DMS53 treated with DMSO at 0.1 percent for 48 hours (cell line): ENCODE data around the gene SH3BP2.
A peak's percentile ranks its signal among the peaks of the same experiment; 100 is the strongest.
"Not testable (repeated sequence)": the region's sequence is repeated elsewhere in the genome, so short reads cannot be mapped to it uniquely, and the experiment has no call there.

ENCODE experiments used
- DNase-seq: peaks from one replicate; lab custom pipeline; 2025; ENCODE audit not compliant: unreplicated experiment; lab: John Stamatoyannopoulos, UW

The SH3BP2 gene

DNA sequence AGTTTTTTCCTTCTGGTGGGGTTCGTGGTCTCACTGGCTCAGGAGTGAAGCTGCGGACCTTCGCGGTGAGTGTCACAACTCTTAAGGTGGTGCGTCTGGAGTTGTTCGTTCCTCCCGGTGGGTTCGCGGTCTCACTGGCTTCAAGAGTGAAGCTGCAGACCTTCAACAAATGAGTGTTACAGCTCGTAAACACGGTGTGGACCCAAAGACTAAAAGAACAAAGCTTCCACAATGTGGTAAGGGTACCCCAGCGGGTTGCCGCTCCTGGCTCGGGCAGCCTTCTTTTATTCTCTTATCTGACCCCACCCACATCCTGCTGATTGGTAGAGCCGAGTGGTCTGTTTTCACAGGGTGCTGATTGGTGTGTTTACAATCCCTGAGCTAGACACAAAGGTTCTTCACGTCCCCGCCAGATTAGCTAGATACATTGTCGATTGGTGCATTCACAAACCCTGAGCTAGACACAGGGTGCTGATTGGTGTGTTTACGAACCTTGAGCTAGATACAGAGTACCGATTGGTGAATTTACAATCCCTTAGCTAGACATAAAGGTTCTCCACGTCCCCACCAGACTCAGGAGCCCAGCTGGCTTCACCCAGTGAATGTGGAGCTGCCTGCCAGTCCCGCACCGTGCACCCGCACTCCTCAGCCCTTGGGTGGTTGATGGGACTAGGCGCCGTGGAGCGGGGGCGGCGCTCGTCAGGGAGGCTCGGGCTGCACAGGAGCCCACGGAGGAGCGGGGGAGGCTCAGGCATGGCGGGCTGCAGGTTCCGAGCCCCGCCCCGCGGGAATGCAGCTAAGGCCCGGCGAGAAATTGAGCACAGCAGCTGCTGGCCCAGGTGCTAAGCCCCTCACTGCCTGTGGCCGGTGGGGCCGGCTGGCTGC is 30.2 kb upstream of the SH3BP2 start:
- DNase-seq = not testable (repeated sequence)

DNA sequence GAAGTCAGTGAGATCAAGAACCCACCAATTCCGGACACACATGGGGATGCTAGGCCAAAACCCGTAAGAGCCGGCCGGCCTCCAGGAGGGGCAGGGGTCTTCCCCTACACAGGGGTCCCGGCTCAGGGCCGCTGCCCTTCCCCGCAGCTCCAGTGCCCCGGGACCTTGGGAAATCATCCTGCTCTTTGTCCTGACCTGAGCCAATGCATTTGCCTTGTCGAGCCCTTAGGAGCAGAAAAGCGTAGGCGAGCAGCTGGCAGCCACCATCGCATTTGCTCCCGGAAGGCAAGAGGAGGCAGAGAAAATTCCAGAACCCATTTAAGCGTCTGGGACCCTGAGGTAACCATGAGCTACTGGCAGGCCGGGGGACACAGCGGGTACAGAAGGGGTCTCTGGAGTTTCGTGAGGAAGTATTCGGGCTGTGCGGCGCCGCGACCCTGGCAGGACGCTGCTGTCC is 29.3 kb upstream of the SH3BP2 start:
- DNase-seq = no peak

DNA sequence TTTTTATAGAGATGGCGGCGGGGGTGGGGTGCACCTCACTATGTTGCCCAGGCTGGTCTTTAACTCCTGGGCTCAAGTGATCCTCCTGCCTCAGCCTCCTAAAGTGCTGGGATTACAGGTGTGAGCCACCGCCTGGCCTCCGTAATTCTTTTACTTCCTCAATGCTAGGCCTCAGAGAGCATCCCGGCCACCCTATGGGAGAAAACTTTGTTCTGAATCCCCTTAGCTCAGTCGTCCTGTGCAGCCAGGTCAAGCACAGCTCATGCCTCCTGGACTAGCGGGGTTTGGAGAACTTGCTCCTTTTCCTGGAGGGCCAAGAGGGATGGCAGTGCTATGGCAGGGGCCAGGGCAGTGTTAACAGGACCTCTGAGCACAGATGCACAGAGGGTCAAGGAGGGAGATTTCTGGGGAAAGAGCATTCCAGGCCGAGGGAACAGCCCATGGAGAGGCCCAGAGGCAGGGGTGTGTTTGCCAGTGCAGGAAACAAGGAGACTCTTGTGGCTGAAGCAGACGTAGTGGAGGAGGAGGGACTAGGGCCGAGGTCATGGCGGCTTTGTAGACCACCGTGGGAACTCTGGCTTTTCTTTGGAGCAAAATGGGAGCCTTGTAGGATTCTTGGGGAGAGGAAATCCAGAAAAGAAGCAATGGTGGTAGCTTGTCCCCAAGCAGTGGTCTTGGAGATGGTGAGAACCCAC is 26.9 kb upstream of the SH3BP2 start:
- DNase-seq = no peak

DNA sequence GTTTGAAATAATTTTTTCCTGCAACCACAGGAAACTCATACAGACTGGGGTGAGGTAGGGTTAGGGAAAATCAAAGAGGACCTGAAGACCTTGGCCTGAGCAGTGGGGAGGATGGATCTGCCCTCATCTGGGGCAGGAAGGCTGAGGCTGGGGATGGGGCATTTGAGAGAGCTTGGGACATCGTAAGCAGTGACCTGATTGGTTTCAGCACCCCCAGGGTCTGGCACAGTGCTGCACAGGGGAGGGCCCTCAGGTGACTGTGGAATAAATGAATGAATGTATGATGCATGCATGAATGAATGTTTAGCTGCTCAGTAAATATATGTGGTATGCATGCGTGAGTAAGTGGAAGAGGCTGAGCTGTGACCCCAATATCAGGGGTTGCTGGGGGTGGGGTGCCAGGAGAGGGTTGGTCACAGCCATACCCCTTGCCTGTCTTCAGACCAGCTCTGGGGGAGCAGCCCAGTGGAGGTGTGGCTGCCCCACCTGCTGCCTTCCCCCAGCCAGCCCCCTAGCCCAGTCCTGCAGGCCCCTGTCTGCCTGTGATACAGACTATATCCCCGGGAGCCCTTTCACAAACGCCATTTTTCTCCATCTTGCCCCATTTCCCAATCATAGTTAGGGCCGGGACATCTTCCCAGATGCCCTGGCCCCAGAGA is 25.7 kb upstream of the SH3BP2 start:
- DNase-seq = no peak

DNA sequence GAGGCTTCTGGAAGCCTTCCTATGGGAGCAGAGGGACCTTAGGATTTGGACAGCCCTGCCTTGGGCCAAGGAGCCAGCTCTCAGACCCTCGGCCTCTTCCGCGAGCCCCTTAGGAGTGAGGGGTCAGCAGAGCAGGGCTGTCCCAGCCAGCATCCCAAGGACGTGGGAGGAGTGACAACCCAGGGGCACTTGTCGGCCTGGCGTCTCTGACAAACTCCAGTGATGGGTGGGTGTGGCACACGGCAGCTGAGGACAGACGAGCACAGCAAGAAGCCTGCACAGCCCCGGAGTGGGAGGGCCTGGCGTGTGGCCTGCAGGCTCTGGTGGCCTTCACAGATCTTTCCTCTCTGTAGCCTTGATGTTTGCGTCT is 25.2 kb upstream of the SH3BP2 start:
- DNase-seq = no peak

DNA sequence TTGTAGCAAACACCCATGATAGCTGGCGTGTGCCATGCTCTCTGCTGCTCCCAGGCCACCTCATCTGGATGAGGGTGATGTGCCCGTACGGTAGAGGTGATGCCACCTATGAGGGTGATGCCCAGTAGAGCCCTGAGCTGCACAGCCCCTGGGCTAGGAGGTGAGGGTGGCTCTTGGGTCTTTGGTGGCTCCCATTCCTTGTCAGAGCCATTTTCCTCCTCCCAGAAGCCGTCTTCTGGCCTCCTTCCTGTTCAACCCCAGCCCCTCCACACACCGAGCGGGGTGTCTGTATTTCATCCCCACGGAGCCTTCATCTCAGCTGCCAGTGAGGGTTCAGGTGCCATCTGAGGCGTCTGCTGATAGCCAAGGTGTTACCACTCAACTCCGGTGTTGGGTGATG is 24.8 kb upstream of the SH3BP2 start:
- DNase-seq = no peak

DNA sequence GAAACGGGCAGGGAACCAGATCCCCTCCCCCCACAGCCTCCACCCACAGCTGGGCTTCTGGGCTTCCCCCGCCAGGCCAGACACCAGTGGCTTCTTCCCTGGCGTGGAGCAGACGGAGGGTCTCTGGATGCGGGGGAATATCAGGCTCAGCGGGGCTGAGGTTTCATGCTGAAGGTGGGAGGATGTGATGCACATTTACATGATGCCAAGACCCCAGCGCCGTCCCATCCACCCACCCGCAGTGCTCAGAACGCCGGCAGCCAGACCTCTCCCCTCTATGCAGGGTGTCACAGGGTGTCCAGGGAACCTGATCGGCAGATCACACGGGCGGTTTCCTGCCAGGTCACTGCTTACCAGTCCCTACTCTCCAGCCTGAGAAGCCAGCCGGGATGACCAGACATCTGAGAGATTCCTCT is 24.0 kb upstream of the SH3BP2 start:
- no peak for DNase-seq

DNA sequence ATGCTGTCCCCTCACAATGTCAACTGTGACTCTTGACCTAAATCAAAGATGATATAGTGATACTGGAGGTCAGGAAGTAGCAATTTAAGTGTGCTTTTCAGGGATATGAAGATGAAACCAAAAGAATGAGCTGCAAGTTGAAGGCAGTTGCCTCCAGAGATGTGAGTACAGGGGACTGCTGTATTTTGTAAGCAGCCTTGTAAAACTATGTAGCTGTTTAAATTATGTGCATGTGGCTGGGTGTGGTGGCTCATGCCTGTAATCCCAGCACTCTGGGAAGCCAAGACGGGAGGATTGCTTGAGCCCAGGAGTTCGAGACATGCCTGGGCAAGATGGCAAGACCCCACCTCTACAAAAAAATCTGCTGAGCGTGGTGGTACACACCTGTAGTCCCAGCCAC is 21.6 kb upstream of the SH3BP2 start:
- no peak for DNase-seq

DNA sequence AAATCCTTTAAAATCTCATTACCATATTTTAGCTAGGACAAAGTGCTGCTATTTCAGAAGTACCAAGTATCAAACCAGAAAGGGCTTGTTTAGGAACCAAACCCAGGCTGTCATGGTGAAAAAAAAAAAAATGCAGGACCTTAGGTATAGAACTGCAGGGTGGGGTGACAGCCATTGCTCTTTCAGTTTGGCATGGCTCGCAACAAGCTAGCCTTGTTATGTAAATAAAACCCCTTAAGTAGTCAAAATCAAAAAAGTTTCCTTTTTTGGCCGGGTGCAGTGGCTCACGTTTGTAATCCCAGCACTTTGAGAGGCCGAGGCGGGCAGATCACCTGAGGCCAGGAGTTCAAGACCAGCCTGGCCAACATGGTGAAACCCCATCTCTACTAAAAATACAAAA is 12.2 kb upstream of the SH3BP2 start:
- DNase-seq = not testable (repeated sequence)

DNA sequence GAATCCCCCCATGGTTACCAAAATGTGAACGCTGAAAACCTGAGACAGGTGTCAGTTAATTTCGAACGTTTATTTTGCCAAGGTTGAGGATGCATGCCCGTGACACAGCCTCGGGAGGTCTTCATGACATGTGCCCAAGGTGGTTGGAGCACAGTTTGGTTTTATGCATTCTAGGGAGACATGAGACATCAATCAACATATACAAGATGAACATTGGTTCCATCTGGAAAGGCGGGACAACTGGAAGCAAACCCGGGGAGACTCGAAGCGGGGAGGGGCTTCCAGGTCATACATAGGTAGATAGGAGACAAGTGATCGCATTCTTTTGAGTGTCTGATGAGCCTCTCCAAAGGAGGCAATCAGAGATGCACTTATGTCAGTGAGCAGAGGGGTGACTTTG is 11.0 kb upstream of the SH3BP2 start:
- DNase-seq = no peak

DNA sequence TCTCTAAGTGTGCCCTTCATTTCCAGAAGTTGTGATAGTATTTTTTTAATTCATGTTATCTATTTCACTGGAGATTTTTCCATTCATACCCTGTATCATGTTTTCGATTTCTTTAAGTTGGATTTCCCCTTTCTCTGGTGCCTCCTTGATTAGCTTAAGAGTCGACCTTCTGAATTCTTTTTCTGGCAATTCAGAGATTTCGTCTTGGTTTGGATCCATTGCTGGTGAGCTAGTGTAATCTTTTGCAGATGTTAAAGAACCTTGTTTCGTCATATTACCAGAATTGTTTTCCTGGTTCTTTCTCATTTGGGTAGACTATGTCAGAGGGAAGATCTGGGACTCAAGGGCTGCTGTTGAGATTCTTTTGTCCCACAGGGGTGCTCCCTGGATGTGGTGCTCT is 9.1 kb upstream of the SH3BP2 start:
- DNase-seq = no peak

DNA sequence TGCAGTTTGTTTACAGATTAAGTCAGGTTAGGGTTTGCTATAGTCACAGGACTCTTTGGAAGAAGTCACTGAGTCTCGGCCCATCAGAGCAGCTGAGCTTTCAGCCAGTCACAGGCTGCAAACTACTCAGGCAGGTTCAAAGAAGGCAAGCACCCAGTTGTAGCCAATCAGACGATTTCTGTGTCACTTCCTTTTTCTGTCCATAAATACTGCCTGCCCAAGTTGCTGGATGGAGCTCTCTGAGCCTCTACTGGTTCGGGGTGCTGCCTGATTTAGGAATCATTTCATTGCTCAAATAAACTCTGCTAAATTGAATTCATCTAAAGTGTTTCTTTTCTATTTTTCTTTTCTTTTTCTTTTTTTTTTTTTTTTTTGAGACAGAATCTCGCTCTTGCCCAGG is 7.3 kb upstream of the SH3BP2 start:
- DNase-seq = peak; percentile 18

DNA sequence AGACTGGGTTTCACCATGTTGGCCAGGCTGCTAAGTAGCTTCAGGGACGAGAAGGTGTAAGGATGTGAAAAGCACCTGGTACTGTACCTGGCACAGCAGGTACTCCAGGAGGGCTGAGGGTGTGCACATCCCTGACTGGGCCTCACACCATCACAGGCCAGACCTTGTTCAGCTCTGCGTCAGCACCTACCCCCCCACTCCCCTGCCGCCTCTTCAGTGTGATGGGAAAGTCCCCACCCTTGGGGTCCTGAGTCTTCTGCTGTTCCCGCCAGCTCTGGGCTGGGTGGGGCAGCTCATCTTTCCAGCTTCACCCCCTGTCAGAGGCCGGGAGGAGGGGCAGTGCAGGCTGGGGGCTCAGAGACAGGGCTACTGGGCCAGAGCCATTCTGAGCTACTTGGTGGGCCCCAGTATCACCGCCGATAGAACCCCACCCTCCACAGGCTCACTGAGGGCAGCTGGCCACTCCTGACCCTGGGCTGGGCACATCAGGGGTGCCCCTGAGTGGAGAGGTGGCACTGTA is 6.7 kb upstream of the SH3BP2 start:
- DNase-seq = no peak

DNA sequence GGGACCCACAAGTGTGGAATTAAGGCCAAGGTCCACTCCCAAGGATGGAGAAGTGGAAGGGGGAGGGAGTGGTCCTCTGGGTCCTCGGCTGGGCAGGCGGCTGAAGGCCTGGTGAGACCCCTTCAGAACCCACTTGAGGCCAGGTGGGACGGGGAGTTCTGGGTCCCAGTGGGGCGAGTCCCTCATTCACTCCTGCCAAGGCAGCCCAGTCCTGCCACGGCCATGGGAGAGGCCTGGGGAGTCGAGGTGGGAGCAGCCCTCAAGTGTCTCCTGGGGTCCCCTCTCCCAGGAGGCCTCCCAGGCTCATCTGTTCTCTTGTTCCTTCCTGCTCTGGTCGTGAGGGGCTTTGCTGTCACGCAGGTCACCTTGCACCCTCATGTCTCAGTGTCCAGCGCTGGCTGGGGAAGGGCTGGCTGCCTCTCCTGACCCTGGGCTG is 6.1 kb upstream of the SH3BP2 start:
- no peak for DNase-seq

DNA sequence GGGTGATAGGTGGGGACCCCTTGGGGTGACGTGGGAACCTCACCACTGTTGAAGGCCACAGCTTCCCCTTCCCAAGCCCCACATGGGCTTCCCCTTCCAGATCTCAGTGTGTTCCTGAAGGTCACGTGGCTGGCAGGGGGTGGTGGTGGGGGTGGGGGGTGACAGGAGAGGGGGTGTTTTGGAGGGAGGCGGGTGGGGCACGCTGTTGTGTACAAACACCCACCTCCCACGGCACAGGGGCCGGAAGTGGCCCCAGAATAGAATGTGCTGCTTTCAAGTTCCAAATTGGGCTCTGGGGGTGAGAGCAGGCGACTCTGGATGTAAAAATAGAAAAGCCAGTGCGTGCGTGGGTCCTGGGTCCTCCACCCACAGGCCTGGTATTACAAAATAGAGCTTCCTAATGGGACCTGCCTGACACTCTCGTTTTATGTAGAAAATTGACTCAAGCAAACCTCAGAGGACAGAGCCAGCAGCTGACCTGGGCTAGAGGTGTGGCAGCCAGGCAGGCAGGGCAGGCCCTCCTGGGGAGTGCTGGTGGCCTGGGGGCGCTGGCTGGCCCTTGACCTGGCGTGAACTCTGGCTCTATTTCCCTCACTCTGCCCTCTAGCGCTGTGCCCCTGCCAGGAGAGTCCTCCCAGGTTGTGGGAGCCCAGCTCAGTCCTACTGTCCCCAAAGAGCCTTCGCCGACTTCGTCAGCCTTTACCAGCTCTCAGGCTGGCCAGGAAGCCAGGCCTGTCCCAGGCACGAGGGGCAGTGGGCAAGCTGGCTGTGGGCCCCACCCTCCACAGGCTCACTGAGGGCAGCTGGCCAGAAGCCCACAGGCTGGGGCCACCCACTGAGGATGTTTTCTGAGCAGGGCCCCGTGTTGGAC is 5.4 kb upstream of the SH3BP2 start:
- DNase-seq = no peak

DNA sequence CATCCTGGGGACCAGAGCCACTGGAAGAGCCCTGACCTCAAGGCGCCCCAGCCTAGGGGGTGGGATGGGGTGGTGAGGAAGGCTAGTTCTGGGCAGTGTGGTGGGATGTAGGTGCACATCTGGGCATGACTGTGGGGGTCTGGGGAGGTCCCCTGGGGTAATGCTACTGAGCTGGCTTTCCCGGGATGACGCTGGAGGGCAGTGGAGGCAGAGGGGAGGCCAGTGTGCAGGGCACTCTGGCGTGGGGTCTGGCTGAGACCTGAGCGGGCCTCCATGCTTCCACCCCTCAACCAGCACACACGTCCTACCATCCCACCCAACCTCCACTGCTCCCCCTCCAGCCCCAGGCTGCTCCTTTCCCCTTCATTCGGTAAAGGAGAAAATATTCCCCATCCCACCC is 4.8 kb upstream of the SH3BP2 start:
- DNase-seq = no peak

DNA sequence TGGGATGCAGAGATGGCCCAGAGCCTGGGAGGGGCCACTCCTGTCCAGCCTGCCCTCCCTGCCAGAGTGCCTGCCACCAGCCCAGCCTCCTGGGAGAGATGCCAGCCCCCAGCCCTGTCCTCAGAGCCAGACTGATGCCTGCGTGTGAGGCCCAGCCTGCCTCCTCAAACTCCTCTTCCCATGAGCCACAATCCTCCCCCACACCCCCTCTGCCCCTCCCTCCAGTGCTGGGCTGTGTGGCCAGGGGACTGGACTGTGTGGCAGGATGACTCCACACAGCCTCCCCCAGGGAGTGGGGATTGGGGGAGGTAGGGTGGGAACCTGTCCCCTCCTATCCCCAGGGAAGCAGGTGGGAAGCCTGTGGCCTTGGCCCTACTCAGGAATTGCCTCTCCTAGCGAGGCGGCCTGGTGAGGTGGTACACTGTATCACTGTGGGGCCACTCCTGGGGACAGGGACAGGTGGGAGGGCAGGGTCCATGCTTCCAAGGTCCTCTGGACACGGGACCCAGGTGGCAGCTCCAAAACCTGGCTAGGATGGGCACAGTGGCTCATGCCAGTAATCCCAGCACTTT is 4.3 kb upstream of the SH3BP2 start:
- no peak for DNase-seq

DNA sequence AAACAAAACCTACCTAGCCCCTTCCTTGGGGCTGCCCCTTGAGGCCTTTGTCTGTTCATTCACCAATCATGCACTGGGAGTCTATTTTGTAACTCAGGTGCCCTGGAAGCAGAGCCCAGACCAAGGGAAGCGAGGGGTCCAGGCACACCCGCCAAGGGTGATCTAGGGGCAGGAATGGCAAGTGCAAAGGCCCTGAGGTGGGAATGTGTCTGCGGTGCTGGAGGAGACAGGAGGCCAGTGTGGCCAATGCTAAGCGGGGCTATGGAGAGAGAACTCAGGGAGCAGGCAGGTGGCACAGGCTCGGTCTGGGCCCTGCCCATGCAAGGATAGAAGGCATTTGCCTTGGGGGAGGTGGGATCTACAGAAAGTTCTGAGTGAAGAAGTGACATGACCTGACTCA is 3.5 kb upstream of the SH3BP2 start:
- DNase-seq = no peak

DNA sequence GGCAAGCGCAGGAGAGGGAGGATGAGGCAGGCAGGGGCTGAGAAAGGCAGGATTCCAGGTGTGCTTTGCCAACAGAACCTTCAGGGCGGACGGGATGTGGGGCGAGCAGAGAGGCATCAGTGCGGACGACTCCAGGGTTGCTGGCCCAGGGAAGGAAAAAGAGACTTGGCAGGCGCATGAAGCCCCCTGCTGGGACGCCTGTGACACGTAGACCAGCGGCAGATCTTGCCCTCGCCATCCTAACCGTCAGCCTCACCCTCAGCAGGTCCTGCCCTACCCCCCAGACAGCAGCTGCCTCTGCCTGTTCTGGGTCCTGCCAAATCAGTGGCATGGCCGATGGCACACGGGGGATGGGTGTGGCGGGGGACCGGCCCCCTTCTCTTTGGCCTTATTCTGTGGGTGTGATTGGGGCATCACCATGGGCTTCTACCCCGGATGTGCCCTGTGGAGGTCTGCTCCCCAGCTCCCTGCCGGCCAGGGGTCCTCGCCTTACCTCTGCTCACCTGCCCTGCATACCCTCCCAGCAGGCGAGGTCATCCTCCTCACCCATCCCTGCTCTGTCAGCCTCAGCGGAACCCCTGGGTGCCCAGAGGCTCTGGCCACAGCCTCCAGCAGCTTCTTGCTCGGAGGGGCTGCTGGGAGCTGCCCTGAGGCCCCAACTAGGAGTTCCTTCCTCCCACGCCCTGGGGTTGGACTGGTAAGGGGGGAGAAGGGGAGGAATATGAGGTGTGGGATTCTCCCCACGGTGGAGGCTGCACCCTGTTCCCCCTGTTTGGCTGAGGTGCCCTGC is 2.9 kb upstream of the SH3BP2 start:
- no peak for DNase-seq
